Measurements from ENCODE around the gene FBF1.
"Not testable (repeated sequence)": the region's sequence is repeated elsewhere in the genome, so short reads cannot be mapped to it uniquely, and the experiment has no call there.

Gene FBF1

DNA sequence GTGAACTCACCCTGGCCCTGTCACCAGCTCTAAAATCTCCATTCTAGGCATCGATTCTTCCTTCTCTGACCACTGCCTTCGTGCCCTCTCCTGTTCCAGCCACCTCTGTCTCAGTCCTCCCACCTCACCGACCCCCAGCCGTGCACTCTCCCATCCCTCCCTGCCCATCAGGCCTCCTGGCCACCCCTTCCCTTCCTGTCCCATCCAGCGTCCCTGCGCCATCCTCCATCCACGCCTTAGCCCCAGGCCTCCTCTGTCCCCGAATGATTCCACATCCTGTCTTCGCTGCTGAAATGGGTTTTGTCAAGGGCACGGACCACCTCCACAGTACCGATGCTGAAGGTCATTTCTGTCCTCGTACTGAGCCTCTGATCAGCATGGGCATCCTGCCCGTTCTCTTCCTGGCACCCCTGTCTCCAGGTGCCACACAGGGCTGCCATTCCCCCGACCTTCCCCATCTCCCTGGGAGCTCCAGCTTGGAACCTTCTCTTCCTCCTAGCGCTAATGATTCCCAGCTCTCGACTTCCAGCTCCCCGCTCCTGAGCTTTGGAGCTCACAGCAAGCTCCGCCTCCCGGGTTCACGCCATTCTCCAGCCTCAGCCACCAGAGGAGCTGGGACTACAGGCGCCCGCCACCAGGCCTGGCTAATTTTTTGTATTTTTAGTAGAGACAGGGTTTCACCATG is 46.7 kb downstream of the FBF1 start:
- no peak for DNase-seq

DNA sequence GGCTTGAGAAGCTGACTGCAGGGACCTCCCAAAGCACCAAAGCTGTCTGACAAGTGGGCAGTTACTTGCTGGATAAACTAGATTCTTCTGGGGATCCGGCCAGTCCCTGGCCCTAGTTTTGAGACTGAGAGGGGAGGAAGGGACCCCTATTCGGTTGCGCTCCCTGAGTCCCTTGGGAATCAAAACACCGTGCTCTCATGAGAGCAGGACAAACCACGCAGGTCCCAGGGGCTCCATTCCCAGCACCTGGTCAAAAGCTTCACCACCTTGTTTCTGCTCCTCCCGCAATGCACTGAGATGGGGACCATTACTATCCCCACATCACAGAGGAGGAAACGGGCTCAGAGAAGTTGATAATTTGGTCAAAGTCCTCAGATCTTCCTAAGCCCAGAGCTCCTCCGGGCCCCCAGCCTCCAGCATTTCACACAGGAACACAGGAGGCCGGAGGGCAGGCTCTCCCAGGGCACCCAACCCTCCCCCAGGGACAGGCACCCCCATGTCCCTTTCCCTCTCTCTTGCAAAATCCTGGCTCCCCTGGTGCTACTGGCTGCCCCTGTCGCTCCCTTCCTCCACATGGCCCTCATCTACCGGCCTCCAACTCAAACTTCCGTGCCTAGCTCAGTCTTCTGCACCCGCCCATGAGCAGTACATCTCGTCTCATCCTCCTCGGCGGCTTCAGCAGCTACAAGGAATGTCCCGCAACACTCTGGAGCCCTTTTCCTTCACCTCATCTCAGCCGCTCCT is 47.4 kb downstream of the FBF1 start:
- DNase-seq = no peak

DNA sequence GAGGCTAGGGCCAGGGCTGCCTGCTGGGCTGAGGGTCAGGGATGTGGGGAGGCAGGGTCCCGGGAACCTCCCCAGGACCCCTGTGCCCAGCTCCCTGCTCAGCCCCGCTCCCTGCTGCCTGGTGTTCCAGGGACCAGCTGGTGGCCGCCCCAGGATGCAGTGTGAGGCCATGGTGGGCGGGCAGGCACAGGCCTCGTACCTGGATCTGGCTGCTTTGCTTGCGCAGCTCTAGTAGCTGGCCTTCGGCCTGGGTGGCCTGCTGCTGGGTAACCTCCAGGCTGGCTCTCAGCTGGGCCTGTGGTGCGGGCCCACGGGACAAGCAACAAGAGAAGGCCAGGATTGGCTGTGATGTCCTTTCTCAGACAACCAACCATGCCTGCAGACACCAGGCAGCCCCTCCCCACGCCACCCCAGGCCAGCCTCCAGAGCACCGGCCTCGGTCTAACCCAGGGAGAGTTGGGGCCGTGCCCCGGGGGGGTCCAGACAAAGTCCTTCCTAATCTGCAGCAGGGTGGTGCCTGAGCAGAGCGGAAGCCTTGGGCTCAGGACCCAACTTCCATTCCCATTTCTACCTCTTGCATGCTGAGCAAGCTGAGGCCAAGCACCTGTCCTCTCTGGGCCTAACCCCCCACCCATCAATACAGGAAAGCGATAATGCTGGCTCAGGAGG is 48.2 kb downstream of the FBF1 start:
- DNase-seq = no peak

DNA sequence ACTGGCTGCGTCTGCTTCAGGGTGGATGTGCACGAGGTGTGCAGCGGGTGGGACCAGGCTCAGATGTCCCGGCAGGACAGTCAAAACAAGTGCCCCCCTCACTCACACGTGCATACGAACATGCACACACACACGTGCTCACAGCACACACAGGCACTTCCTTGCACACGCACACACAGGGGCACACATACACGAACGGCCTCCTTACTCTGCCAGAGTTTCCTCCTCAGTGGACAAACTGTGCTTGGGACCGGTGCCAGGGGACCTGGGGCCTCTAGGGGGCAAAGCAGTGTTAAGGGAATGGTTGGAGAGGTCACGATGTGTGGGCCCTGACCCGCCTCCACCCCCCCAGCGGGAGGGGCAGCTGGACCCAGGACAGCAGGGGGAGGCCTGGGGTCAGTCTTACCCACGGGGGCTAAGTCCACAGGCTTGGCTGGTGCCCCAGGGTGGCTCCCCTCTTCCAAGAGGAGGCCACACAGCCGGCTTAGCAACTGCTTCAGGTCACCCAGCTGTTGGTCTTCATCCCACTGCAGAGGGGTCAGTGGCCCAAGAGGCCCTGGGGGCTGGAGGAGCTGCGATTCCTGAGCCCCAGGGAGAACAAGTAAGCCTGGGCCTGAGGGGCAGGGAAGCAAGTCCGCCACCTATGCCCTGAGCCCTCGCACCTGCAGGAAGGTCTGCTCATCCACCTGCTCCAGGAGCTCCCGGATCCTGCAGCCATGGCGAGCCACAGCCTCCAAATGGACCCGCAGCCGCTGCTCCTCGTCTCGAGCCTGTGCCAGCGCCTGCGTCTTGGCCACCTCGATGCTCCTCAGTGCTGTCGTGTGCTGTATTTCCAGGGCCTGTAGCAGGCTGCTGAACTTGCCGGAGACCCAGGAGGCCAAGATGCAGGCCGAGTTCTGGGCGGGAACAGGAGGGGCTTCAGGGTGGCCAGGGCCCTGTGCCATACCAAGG is 49.0 kb downstream of the FBF1 start:
- DNase-seq = no peak

DNA sequence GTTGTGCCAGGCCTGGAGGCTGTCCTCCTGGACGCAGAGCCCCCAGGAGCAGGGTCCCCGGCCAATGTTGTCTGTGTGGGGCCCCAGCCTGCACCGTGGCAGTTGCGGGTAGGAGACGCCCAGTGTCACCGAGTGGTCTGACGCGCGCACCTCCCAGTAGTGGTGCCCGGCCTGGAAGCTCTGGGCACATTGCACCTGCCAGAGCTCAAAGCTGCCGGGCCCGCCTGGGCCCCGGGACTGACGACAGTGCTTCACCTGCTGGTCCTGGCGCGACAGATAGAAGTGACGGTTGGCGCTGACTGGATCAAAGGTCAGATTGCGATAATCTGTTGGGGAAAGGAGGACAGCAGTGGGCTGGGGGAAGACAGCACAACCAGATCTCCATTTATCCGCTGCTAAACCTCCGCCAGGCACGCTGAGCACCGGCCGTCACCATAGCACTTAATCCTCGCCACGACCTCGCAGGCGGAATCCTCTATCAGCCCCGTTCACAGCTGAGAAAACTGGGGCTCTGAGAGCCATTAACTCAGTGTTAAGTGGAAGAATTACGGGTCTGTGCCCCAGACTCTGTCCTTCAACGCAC is 49.7 kb downstream of the FBF1 start:
- no peak for DNase-seq

DNA sequence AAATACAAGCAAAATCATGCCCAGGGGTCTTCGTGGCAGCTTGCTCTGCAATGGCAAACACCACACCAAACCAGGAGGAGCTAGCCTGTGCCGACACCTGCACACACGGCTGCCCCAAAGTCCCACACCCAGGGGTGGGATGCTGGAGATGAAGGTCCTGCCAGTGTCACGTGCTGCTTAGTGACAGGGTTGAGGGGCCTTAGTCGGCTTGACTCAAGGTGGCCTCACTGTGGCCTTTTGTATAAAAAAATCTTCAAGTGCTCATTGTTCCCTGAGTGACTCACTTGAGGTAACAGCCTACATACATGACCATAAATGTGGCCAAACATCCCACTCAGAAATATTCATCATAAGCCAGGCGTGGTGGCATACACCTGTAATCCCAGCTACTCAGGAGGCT is 51.4 kb downstream of the FBF1 start:
- DNase-seq = no peak

DNA sequence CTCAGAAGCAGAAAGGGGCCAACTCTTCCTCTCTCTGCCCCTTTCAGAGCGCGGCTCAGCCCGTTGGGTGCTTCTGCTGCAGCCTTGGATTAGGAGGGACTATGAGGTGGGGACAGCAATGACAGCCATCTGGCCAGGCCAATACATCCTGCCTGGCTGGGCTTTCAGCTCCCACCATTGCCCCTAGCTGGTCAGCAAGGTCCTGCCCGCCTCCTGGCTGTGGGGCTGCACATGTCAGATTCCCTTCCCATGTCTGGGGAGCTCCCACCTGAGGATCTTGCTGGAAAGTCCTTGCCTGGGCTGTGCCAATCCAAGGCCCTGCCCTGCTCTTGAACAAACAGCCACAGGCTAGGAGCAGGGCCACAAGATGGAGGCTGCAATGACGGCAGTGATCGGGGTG is 52.4 kb downstream of the FBF1 start:
- DNase-seq = no peak

DNA sequence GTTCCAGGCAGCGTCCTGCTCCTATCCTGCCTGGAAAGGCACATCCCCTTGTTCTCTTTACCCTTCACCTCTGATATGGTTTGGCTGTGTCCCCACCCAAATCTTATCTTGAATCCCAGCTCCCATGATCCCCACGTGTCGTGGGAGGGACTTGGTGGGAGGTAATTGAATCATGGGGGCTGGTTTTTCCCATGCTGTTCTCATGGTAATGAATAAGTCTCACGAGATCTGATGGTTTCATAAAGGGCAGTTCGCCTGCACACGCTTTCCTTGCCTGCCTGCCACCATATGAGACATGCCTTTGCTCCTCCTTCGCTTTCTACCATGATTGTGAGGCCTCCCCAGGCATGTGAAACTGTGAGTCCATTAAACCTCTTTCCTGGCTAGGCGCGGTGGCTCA is 55.0 kb downstream of the FBF1 start:
- not testable (repeated sequence) for DNase-seq

DNA sequence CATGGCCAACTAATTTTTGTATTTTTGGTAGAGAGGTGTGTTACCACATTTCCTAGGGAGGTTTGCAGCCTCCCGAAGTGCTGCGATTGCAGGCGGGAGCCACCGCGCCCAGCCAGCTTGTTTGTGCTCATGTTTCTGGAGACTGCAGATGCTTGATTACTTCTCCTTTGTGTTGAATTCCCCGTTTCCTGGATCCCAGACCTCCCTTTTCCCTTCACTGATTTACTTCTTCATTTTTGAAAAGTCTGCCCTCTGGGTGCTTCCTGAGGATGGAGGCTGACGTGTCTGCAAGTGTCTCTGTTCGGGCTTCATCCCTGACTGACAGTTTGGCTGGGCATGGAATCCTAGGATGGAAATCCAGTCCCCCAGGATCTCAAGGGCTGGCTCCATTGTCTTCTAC is 55.4 kb downstream of the FBF1 start:
- DNase-seq = no peak

DNA sequence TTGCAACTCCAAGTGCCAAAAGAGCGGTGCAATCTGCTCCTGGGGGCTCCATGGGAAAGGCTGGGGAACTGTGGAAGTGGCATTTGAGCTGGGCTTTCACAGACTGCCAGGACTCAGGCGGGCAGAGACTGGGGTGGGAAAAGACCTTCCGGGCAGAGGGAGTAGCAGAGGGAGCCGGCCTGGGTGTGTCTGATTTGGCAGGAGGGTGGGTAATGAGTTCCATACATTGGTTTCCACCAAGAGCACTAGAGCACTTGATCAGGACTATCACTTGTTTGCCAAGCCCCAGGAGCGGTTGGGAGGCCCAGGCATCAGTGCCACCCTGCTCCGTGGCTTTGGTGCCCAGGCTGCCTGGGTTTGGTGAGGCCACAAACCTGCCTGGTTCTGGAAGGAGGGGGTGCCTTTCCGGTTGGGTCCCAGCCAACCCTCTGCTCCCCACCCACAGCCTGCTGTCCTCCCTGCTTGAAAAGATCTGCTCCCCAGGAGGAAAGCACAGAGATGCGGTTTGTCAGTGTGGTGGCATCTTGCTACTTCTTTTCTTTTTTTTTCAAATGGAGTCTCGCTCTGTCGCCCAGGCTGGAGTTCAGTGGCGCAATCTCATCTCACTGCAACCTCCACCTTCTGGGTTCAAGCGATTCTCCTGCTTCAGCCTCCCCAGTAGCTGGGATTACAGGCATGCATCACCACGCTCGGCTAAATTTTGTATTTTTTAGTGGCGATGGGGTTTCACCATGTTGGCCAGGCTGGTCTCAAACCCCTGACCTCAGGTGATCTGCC is 59.0 kb downstream of the FBF1 start:
- DNase-seq = no peak

DNA sequence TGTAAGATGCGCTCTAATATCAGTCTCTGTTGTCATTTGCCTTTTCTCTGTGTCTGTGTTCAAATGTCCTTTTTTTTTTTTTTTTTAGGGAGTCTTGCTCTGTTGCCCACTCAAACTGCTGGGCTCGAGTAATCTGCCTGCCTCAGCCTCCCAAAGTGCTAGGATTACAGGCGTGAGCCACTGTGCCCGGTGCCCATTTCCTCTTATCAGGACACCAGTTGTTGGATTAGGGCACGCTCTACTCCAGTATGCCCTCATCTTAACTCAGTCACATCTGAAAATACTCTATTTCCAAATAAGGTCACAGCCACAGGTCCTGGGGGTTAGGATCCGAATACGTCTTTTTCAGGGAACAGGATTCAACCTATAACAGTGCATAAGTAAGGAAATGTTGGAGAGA is 60.6 kb downstream of the FBF1 start:
- no peak for DNase-seq

DNA sequence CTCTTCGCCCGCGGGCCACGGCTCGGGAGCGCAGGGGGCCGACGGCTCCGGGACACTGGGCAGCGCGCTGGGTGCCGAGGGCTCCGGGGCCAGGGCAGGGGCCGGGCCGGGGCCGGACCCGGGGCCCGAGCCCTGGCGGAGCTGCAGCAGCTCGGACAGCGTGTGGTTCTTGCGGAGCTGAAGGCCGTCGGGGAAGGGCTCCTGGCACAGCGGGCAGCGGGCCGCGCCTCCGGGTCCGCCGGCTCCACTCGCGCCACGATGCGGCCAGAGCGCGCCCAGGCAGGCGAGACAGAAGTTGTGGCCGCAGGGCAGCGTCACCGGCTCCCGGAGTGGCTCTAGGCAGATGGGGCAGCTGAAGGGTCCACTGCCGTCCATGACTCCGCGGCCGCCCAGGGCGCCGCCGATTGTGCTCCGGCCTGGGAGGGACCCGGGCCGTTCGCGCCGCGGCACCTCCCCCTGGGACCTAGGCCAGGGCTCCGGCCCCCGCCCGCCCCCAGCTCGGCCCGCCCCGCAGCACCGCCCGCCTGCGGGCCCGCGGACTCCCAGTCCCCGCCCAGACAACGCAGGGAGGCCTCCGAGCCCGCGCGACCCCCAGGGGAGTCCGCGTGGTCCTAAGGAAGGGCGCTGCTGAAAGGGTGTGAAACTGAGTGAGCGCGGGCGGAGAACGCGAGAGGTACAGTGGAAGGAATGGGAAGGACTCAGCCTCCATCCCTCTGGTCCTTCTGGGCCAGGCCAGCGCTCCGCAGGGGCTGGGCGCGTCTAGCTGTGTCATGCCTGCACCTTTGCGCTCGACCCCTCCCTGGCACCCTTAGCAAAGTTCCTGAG is 62.5 kb downstream of the FBF1 start, which contains the start of gene TRIM47:
Gene TRIM47 (minus strand): TSS at position 408 of the 825 bp plus-strand sequence. CDS start 33 bp downstream, at position 375.
- no peak for DNase-seq

DNA sequence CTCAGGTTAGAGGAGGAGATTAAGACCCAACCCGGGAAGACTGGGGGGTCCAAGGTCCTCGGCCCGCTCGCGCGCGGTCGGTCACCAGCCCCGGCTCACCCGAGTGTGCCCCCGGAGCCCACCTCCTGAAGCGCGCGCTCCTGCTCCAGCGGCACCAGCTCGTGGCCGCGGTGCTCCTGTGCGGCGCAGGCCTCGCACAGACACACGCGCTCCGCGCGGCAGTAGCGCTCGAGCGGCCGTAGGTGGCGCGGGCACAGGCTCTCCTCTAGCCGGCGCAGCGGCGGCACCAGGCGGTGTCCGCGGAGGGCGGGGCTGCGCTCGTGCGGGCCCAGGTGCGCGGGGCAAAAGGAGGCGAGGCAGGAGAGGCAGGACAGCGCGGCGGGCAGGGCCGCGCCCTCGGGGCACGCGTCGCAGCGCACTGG is 63.1 kb downstream of the FBF1 start:
- peak; percentile 66 for DNase-seq

DNA sequence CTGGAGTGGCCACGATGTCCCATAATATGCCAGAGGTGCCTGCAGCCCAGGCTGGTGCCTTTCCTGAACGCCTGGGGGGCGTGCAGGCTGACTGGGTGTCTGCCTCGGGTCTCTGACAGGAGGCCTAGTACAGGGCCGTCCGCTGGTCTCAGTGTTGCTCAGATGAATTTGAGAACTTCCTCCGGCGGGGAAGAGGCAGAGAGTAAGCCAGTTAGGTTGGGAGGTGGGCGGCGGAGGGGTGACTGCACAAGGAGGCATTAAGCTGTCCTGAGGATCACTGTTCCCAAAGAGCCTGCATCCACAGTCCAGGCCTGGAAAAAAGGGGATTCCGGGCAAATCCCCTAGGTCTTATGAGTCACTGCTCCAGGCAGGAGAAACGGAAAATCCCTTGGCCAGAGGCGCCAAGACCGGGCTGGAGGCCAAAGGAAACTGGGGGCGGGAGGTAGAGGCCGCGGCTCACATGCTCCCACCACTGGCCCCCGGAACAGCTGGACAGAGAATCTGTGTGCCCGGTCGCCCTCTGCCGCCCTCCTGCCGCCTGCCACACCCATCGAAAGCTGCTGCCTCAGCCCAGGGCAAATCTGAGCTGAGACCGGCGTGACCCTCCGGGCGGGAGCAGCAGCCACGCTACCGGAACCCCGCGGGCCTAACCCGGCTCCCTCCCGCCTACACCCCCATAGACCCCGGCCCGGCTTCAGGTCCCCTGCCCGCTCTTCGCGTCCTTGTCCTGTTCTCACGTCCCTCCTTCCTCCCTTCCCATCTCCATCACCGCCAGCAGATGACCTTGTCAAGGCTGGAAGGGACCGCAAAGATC is 63.7 kb downstream of the FBF1 start:
- no peak for DNase-seq

DNA sequence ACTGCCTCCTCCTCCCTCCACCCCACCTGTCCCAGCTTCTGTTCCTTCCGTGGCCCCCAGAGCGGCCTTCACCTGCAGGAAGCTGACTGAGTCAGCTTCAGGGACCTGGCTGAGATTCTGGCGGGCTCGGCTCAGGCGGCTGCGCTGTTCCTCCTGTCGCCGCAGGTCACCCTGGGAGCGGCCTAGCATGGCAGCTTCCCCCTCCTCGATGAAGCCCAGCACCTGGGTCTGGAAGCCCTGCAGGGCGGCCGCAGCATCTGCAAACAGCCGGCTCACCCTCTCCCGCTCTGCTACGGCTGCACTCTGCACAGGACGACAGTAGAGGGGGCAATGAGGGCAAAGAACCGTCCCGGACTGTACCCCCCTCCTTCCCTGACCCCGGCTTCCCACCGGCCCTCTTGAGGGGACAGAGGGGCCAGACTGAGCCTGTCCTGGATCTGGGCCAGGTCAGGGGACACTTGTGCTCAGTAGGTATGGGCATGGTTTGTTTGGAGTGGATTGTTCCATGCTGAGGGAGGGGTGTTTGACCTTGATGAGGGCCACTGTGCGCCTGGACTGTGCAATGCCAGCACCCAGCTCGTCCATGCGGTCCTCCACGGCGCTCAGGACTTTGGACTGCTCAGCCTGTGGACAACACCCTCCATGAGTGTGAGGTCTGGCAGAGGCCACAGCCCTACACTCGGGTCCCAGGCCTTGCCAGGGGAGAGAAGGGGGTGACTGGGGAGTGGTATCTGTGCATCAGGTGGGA is 64.5 kb downstream of the FBF1 start:
- DNase-seq = peak; percentile 62

DNA sequence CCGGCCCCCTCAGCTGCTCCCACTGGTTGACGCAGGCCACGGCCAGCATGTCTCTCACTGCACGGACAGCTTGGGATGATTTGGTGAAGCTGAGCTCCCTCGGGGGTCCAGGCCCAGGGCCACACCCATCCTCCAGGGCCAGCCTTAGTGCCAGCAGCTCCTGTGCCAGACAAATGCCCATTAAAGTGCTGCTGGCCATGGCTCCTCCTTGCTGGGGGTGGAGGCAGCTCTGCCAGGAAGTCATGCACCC is 65.0 kb downstream of the FBF1 start:
- DNase-seq = no peak

DNA sequence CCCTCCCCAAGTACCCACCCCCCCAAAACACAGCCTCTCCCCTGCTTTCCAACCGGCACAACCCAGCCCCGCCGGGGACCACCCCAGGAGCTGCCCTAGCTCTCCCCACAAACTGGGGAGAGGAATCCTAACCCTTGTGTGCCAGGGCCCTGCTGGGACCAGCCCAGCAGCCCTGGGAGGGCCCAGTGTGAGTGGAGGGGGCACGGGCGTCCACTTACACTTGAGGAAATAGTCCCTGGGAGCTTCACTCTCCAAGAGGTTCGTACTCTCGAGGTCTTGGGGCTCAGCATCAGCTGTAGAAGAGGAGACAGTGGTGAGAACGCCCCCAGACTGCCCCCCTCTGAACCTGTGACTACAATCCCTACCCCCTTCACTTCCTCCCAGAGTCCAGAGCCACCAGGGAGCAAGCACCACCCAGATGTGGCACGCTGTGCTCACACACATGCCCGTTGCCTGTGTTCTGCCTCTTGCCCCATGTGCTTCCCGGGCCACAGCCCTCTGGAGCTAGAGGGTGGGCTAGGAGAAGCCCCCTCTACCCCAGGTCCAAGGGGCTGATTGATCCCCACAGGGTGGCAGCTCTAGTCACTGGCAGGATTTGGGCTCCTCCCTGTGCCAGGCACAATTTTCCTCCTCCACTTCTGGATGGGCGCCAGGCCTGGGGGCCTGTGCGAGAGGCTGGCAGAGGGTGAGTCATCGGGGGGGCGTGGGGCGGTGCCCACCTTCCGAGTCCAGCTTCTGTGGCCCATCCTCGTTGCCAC is 65.5 kb downstream of the FBF1 start:
- peak; percentile 56 for DNase-seq
